Measurements from ENCODE around the gene ZNF438.

GRCh38 chr10:30929901-30930520 lies 101.7 kb downstream of the ZNF438 start:
- TF ChIP-seq, protein P1, sequence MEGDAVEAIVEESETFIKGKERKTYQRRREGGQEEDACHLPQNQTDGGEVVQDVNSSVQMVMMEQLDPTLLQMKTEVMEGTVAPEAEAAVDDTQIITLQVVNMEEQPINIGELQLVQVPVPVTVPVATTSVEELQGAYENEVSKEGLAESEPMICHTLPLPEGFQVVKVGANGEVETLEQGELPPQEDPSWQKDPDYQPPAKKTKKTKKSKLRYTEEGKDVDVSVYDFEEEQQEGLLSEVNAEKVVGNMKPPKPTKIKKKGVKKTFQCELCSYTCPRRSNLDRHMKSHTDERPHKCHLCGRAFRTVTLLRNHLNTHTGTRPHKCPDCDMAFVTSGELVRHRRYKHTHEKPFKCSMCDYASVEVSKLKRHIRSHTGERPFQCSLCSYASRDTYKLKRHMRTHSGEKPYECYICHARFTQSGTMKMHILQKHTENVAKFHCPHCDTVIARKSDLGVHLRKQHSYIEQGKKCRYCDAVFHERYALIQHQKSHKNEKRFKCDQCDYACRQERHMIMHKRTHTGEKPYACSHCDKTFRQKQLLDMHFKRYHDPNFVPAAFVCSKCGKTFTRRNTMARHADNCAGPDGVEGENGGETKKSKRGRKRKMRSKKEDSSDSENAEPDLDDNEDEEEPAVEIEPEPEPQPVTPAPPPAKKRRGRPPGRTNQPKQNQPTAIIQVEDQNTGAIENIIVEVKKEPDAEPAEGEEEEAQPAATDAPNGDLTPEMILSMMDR (IDR thresholded peaks at IDR 0.05), result no peak
- TF ChIP-seq POLR2AphosphoS5 (IDR thresholded peaks at IDR 0.05) (no peak), POLR2A (IDR thresholded peaks at IDR 0.05) (no peak), EP300 (IDR thresholded peaks at IDR 0.05) (no peak)

All from sigmoid colon (tissue), 4 donors.